Chondrocyte (in vitro differentiated cells): ENCODE measurements around the gene PPP1R9A. TPM values are rescaled to one million over a fixed set of nuclear protein-coding genes. Genes with fewer than 3 reads are reported as not detected.
"Not testable (repeated sequence)": the region's sequence is repeated elsewhere in the genome, so short reads cannot be mapped to it uniquely, and the experiment has no call there.

Experiments
- DNase-seq: peaks from one replicate; pipeline ENCODE4 v3.0.0; 2021; ENCODE audit warnings: mixed read lengths, low spot score
- H3K27ac Mint-ChIP-seq: one replicate; pipeline ENCODE4 v1.8.0; 2021; ENCODE audit warnings: mild to moderate bottlenecking, moderate library complexity, mixed read lengths; ENCODE audit not compliant: unreplicated experiment
- H3K27me3 Mint-ChIP-seq: 2 replicates; pipeline ENCODE4 v1.8.0; 2021; ENCODE audit warnings: low read depth, mixed read lengths
- H3K36me3 Mint-ChIP-seq: 2 replicates; pipeline ENCODE4 v1.8.0; 2021; ENCODE audit warnings: low read depth, mixed read lengths
- H3K4me1 Mint-ChIP-seq: 2 replicates; pipeline ENCODE4 v1.8.0; 2021; ENCODE audit warnings: low read depth, mild to moderate bottlenecking, mixed read lengths
- H3K4me3 Mint-ChIP-seq: one replicate; pipeline ENCODE4 v1.8.0; 2021; ENCODE audit warnings: mild to moderate bottlenecking, moderate library complexity, mixed read lengths; ENCODE audit not compliant: unreplicated experiment
- H3K9me3 Mint-ChIP-seq: 2 replicates; pipeline ENCODE4 v1.8.0; 2021; ENCODE audit warnings: low read depth, mixed read lengths
- total RNA-seq: library from RNA; stranded (reverse); gene quantifications from 3 replicates; pipeline ENCODE4 v1.2.1, GENCODE V29; 2021
- TF ChIP-seq, protein P1 (sequence below): fragments of 200-600 bp; sonication (generic); IDR thresholded peaks from 2 replicates; pipeline ENCODE4 v1.5.0; 2021; ENCODE audit warnings: antibody characterized with exemption, mild to moderate bottlenecking, moderate library complexity

Gene PPP1R9A
- total RNA-seq, 1 donor from 2014 or later: 4.1 TPM

- Mint-ChIP-seq H3K27me3 (no peaks in the 10 kb centered on the region), H3K36me3 (no peaks in the 10 kb centered on the region), H3K4me3 (no peak overlapping the region), H3K4me1 (peaks cover 4% of the 10 kb centered on the region), H3K9me3 (peaks cover 6% of the 10 kb centered on the region), H3K27ac (no peak overlapping the region)
- no peak for DNase-seq
- TF ChIP-seq, protein P1, sequence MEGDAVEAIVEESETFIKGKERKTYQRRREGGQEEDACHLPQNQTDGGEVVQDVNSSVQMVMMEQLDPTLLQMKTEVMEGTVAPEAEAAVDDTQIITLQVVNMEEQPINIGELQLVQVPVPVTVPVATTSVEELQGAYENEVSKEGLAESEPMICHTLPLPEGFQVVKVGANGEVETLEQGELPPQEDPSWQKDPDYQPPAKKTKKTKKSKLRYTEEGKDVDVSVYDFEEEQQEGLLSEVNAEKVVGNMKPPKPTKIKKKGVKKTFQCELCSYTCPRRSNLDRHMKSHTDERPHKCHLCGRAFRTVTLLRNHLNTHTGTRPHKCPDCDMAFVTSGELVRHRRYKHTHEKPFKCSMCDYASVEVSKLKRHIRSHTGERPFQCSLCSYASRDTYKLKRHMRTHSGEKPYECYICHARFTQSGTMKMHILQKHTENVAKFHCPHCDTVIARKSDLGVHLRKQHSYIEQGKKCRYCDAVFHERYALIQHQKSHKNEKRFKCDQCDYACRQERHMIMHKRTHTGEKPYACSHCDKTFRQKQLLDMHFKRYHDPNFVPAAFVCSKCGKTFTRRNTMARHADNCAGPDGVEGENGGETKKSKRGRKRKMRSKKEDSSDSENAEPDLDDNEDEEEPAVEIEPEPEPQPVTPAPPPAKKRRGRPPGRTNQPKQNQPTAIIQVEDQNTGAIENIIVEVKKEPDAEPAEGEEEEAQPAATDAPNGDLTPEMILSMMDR: no peak
Measured at GRCh38 chr7:94996369-94996768, 89.0 kb downstream of the PPP1R9A start.

- H3K36me3 Mint-ChIP-seq: no peaks in the 10 kb centered on the region
- peaks cover 6% of the 10 kb centered on the region for H3K9me3 Mint-ChIP-seq
- no peak overlapping the region for H3K27ac Mint-ChIP-seq
- TF ChIP-seq, protein P1: no peak
- H3K4me1 Mint-ChIP-seq: peaks cover 4% of the 10 kb centered on the region
- H3K27me3 Mint-ChIP-seq: no peaks in the 10 kb centered on the region
- no peak overlapping the region for H3K4me3 Mint-ChIP-seq
- DNase-seq: no peak
Measured at GRCh38 chr7:94997547-94997946, 90.2 kb downstream of the PPP1R9A start.

GRCh38 chr7:94998266-94999068, 91.1 kb downstream of the PPP1R9A start:
- H3K27ac Mint-ChIP-seq: no peak overlapping the region
- no peaks in the 10 kb centered on the region for H3K36me3 Mint-ChIP-seq
- peaks cover 4% of the 10 kb centered on the region for H3K4me1 Mint-ChIP-seq
- peaks cover 6% of the 10 kb centered on the region for H3K9me3 Mint-ChIP-seq
- H3K4me3 Mint-ChIP-seq: no peak overlapping the region
- TF ChIP-seq, protein P1: no peak
- DNase-seq: no peak
- no peaks in the 10 kb centered on the region for H3K27me3 Mint-ChIP-seq

- Mint-ChIP-seq H3K4me1 (peaks cover 4% of the 10 kb centered on the region), H3K36me3 (no peaks in the 10 kb centered on the region), H3K27ac (no peak overlapping the region), H3K27me3 (no peaks in the 10 kb centered on the region), H3K4me3 (no peak overlapping the region), H3K9me3 (peaks cover 6% of the 10 kb centered on the region)
- no peak for DNase-seq
- TF ChIP-seq, protein P1: no peak
Measured at GRCh38 chr7:94999069-94999351, 91.6 kb downstream of the PPP1R9A start.

DNA sequence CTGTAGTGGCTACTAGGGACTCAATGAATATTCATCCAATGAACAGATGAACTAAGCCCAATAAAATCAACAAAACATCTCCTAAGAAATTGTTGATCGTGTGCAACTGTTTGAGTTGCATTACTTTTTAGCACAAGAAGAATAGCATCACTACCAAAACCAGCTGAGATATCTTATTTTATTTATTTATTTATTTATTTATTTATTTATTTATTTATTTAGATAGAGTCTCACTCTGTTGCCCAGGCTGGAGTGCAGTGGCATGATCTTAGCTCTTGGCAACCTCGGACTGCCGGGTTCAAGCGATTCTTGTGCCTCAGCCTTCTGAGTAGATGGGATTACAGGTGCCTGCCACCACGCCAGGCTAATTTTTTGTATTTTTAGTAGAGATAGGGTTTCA, 92.2 kb downstream of the PPP1R9A start:
- not testable (repeated sequence) for H3K9me3 Mint-ChIP-seq, H3K27ac Mint-ChIP-seq, H3K4me3 Mint-ChIP-seq, H3K27me3 Mint-ChIP-seq, H3K36me3 Mint-ChIP-seq, H3K4me1 Mint-ChIP-seq, DNase-seq

DNA sequence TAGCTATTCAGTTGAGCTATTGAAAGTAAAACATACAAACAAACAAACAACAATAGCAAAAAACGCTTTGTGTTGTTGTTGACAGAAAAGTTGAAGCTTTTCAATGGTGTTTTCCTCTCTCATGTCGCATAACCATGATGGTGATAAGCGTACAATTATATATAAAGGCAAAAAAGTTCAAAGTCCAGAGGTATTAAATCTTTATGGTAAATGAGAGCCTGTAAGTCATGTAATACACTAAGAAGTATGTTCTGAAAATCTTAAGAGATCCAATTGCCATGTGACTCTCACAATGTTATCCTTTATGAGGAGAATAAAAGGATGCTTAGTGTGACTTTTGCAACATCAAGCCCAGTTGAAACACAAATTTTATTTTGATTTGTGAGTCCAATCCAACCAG, 93.9 kb downstream of the PPP1R9A start:
- H3K4me1 Mint-ChIP-seq: peaks cover 7% of the 10 kb centered on the region
- no peaks in the 10 kb centered on the region for H3K36me3 Mint-ChIP-seq
- no peaks in the 10 kb centered on the region for H3K9me3 Mint-ChIP-seq
- TF ChIP-seq, protein P1: no peak
- no peak overlapping the region for H3K27ac Mint-ChIP-seq
- H3K27me3 Mint-ChIP-seq: no peaks in the 10 kb centered on the region
- no peak for DNase-seq
- no peak overlapping the region for H3K4me3 Mint-ChIP-seq
